AG04450 (cell line): ENCODE data around the gene FAM13A. TPM values are rescaled to one million over a fixed set of nuclear protein-coding genes. Genes with fewer than 3 reads are reported as not detected.

Experiments
- CTCF ChIA-PET: fragments of 300-600, 350-600 bp; formaldehyde crosslinking; extraction: SDS; loops from one replicate; lab custom pipeline; 2022; ENCODE audit warnings: antibody characterized with exemption, inconsistent platforms; lab: Charles Lee
- POLR2A ChIA-PET: fragments of 350-600 bp; formaldehyde crosslinking; extraction: SDS; loops from one replicate; lab custom pipeline; 2021; ENCODE audit warnings: antibody characterized with exemption, inconsistent platforms; lab: Yijun Ruan, JAX
- DNase-seq: peaks from one replicate; pipeline ENCODE4 v3.0.0-alpha.2; 2011; ENCODE audit warnings: low read depth, low spot score
- H3K27ac ChIP-seq: one replicate; pipeline ENCODE4 v1.5.1; 2012; ENCODE audit warnings: low read depth, low read length, control low read depth
- H3K27me3 ChIP-seq: one replicate; pipeline ENCODE4 v1.6.0; 2012; ENCODE audit warnings: low read length; ENCODE audit not compliant: control insufficient read depth, insufficient read depth
- H3K4me3 ChIP-seq: 2 replicates; pipeline ENCODE4 v1.5.1; 2011; ENCODE audit warnings: mild to moderate bottlenecking, low read depth, low read length, control low read depth
- H3K9me3 ChIP-seq: 2 replicates; pipeline ENCODE4 v1.5.1; 2012; ENCODE audit warnings: low read length; ENCODE audit not compliant: control insufficient read depth, insufficient read depth
- CTCF ChIP-seq: IDR thresholded peaks from 2 replicates; pipeline ENCODE4 v1.5.1; 2011; ENCODE audit warnings: low read depth, low read length, control low read depth, inconsistent platforms
- polyA plus RNA-seq: library from polyadenylated mRNA; depleted of rRNA; stranded (reverse); fragments of >200 nt; gene quantifications from 2 replicates; pipeline ENCODE4 v1.2.3, GENCODE V29; 2011

Gene FAM13A
- polyA plus RNA-seq, 1 experiment: 27.6 TPM

- DNase-seq: no peak
- no peaks in the 10 kb centered on the region for H3K27me3 ChIP-seq
- no peak overlapping the region for H3K27ac ChIP-seq
- ChIA-PET POLR2A (no interaction called here), CTCF (no interaction called here)
- no peak overlapping the region for H3K4me3 ChIP-seq
- 0 out of 2 replicates have a peak, but pooled peaks cover 3% of the 10 kb centered on the region for H3K9me3 ChIP-seq
- no peak for TF ChIP-seq CTCF
These were observed 7.9 kb downstream of the FAM13A start for GRCh38 chr4:89048906-89049601.

GRCh38 chr4:89044147-89044900 lies 12.7 kb downstream of the FAM13A start:
- Histone ChIP-seq H3K27ac (no peak overlapping the region), H3K27me3 (no peaks in the 10 kb centered on the region), H3K4me3 (no peak overlapping the region), H3K9me3 (no peaks in the 10 kb centered on the region)
- TF ChIP-seq CTCF: no peak
- no peak for DNase-seq
- ChIA-PET POLR2A (no interaction called here), CTCF (no interaction called here)

DNA sequence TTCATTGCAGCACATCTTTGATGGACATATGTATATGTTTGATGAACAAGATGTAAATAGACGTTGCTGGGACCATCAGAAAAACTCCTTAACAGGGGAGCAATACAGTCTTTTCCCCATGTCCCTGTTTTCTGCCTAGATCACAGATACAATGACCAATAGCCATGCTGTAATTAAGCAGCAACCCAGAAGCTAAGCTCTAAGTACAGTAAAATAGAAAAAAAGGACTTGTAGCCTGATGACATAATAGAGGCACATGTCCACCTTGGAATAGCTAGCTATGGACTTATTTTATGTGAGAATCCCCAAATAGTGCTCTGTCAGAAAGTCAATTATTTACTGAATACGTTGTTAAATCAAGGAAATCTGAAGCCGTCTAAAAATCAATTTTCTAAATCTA lies 14.9 kb downstream of the FAM13A start:
- DNase-seq: no peak
- Histone ChIP-seq H3K27ac (no peak overlapping the region), H3K4me3 (no peak overlapping the region), H3K27me3 (no peaks in the 10 kb centered on the region), H3K9me3 (peaks cover under 1% of the 10 kb centered on the region; the same call in 1 of the 2 replicates)
- no peak for TF ChIP-seq CTCF
- ChIA-PET POLR2A (no interaction called here), CTCF (interaction anchor here (2.1 kb wide), 1 partner anchor 18 kb away, joined by 6 read pairs; no protein-coding TSS in a partner anchor)

- Histone ChIP-seq H3K27me3 (no peaks in the 10 kb centered on the region), H3K27ac (no peak overlapping the region), H3K9me3 (peaks cover 6% of the 10 kb centered on the region), H3K4me3 (no peak overlapping the region)
- TF ChIP-seq CTCF: no peak
- ChIA-PET POLR2A (interaction anchor here (0.7 kb wide), 1 partner anchor 398 kb away, joined by 3 read pairs; no protein-coding TSS in a partner anchor), CTCF (no interaction called here)
- no peak for DNase-seq
These were observed 17.2 kb downstream of the FAM13A start for GRCh38 chr4:89039730-89040338.
